Uterus (tissue), 4 donors: Measurements from ENCODE around the gene USP7. TPM values are rescaled to one million over a fixed set of nuclear protein-coding genes. Genes with fewer than 3 reads are reported as not detected.
"Not testable (repeated sequence)": the region's sequence is repeated elsewhere in the genome, so short reads cannot be mapped to it uniquely, and the experiment has no call there.

Experiments used
- DNase-seq, 2 donors: peaks; one replicate each; pipeline ENCODE4 v3.0.0-alpha.2; 2019 to 2020
- H3K27ac ChIP-seq, 2 donors: fragments of 200-600 bp; sonication (generic); 1 replicate in 1 of 2; 2 replicates in 1 of 2; pipeline ENCODE4 v1.5.1; 2016 to 2018
- H3K27me3 ChIP-seq, 2 donors: fragments of 200-600 bp; sonication (generic); one replicate each; pipeline ENCODE4 v1.5.1; 2018 to 2019; ENCODE audit warnings: control low read depth in 1 of 2
- H3K36me3 ChIP-seq, 2 donors: fragments of 200-600 bp; sonication (generic); one replicate each; pipeline ENCODE4 v1.5.1; 2019; ENCODE audit warnings: control low read depth in 1 of 2
- H3K4me1 ChIP-seq, 2 donors: fragments of 200-600 bp; sonication (generic); one replicate each; pipeline ENCODE4 v1.5.1; 2018 to 2019; ENCODE audit warnings: control low read depth in 1 of 2
- H3K4me3 ChIP-seq, 2 donors: fragments of 200-600 bp; sonication (generic); 1 replicate in 1 of 2; 2 replicates in 1 of 2; pipeline ENCODE4 v1.5.1; 2018 to 2019; ENCODE audit warnings: mild to moderate bottlenecking in 1 of 2
- H3K9me3 ChIP-seq, 2 donors: fragments of 200-600 bp; sonication (generic); one replicate each; pipeline ENCODE4 v1.5.1; 2019; ENCODE audit warnings: control low read depth in 1 of 2
- POLR2A ChIP-seq, 2 donors: fragments of 450-650 bp; IDR thresholded peaks; one replicate each; pipeline ENCODE4 v1.6.1; 2016; ENCODE audit warnings: antibody characterized with exemption in 2 of 2, mild to moderate bottlenecking in 1 of 2, moderate library complexity in 1 of 2
- intact Hi-C: fragments of 100-400 bp; cut with DNase I; formaldehyde crosslinking; loops from one replicate; pipeline ENCODE4 v1.15.1; 2023; ENCODE audit warnings: low total_unique reads
- total RNA-seq, 4 donors: library from RNA; depleted of rRNA in 3 of 4; stranded (reverse); fragments of >200 nt in 3 of 4; gene quantifications; one replicate each; pipeline versions ENCODE4 v1.1.0 to v1.2.4, GENCODE V29; 2014 to 2023
- TF ChIP-seq, protein P1 (sequence below), 4 experiments: fragments of 200-600 bp in 2 of 4; fragments of 450-650 bp in 2 of 4; sonication (generic) in 2 of 4; IDR thresholded peaks; one replicate each; pipeline ENCODE4 v1.5.1; 2016 to 2019; ENCODE audit warnings: antibody characterized with exemption in 4 of 4, mild to moderate bottlenecking in 2 of 4, moderate library complexity in 1 of 4
- donor health status: DM: yes; HTN: yes; CAD: no.

USP7 gene
- total RNA-seq, 4 donors from 2014 or later, result 20.9 to 223 (median 122) TPM

DNA sequence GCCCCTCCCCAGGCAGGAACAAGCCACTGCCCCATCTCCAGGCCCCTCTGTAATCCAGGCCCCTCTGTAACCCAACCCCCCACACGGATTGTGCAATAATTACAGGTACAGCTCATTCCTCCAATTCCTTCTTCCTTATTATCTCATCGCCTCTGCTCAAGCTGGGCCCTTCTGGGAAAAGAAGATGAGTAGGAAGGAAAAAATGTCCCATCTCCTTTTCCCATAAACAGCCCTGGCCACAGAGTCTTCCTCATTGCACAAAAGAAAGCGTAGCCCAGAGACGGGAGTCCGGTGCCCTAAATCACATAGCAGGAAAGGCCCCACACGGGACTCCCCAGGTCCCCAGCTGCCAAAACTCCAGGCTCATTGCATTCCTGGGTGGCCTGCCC is 85.2 kb downstream of the USP7 start:
- H3K27me3 ChIP-seq, result no peaks in the 10 kb centered on the region
- H3K9me3 ChIP-seq, result no peaks in the 10 kb centered on the region
- H3K27ac ChIP-seq, result no peak overlapping the region
- intact Hi-C loops, result no loop called here
- no peaks in the 10 kb centered on the region for H3K4me1 ChIP-seq
- DNase-seq, result no peak
- H3K36me3 ChIP-seq, result no peaks in the 10 kb centered on the region
- TF ChIP-seq, protein P1, sequence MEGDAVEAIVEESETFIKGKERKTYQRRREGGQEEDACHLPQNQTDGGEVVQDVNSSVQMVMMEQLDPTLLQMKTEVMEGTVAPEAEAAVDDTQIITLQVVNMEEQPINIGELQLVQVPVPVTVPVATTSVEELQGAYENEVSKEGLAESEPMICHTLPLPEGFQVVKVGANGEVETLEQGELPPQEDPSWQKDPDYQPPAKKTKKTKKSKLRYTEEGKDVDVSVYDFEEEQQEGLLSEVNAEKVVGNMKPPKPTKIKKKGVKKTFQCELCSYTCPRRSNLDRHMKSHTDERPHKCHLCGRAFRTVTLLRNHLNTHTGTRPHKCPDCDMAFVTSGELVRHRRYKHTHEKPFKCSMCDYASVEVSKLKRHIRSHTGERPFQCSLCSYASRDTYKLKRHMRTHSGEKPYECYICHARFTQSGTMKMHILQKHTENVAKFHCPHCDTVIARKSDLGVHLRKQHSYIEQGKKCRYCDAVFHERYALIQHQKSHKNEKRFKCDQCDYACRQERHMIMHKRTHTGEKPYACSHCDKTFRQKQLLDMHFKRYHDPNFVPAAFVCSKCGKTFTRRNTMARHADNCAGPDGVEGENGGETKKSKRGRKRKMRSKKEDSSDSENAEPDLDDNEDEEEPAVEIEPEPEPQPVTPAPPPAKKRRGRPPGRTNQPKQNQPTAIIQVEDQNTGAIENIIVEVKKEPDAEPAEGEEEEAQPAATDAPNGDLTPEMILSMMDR (IDR thresholded peaks at IDR 0.05), result no peak
- no peak for TF ChIP-seq POLR2A (IDR thresholded peaks at IDR 0.05)
- H3K4me3 ChIP-seq, result no peak overlapping the region

DNA sequence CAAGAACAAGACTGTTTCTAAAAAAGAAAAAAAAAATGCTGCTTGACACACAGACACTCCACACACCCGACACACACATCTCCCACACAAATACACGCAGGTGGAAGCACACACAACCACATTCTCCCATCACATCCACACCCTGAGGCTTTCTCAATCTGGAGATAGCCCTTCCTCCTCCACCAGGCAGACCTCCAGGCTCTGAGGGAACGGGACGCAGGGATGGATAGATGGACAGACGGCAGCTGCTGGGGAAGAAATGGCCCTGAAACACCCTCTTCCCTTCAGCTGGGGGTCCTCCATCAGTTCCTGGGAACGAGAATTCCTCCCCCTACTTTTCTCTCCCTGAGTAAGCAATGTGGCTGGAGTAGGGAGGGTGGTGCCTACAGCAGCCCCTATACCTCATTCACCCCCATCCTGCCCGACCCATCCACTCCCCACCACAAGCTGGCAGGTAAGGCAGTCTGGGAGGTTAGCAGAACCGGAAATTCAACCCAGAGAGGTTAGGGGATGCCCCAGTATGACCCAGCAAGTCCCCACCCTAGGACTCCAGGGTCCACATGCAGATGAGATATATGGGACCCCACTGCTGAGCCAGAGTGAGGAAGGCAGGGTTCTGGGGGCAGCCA is 85.7 kb downstream of the USP7 start:
- H3K9me3 ChIP-seq, result no peaks in the 10 kb centered on the region
- no peaks in the 10 kb centered on the region for H3K36me3 ChIP-seq
- H3K27ac ChIP-seq, result no peak overlapping the region
- H3K4me3 ChIP-seq, result no peak overlapping the region
- no peak for TF ChIP-seq POLR2A (IDR thresholded peaks at IDR 0.05)
- TF ChIP-seq, protein P1 (IDR thresholded peaks at IDR 0.05), result no peak
- H3K4me1 ChIP-seq, result no peaks in the 10 kb centered on the region
- no peak for DNase-seq
- intact Hi-C loops, result no loop called here
- no peaks in the 10 kb centered on the region for H3K27me3 ChIP-seq

DNA sequence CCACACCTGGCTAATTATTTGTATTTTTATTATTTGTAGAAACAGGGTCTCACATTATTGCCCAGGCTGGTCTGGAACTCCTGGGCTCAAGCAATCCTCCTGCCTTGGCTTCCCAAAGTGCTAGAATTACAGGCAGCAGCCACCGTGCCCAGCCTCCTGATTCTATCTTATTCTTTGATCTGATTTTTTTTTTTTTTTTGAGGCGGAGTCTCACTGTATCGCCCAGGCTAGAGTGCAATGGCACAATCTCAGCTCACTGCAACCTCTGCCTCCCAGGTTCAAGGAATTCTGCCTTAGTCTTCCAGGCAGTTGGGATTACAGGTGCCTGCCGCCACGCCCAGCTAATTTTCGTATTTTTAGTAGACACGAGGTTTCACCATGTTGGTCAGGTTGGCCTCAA is 88.4 kb downstream of the USP7 start:
- H3K4me1 ChIP-seq, intact Hi-C loops, H3K27me3 ChIP-seq, H3K36me3 ChIP-seq, H3K4me3 ChIP-seq, H3K9me3 ChIP-seq, H3K27ac ChIP-seq, DNase-seq: not testable (repeated sequence)

DNA sequence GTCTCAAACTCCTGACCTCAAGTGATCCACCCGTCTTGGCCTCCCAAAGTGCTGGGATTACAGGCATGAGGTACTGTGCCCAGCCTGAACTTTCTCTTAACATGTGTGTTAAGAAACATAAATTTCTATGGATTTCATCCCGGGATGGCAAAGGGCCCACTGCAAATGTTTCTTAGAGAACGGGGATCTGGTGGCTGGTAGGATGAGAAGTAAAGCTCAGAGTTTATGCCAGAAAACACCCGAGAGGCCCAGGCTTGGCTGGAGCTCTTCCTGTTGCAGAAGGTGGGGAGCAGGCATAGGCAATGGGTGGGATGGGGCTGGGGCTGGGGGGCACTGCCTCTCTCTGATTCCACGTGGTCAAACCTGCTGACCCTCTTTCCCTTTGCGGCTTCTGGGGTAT is 89.3 kb downstream of the USP7 start:
- no peaks in the 10 kb centered on the region for H3K4me1 ChIP-seq
- no peaks in the 10 kb centered on the region for H3K9me3 ChIP-seq
- no peak for DNase-seq
- H3K27me3 ChIP-seq, result no peaks in the 10 kb centered on the region
- H3K36me3 ChIP-seq, result no peaks in the 10 kb centered on the region
- H3K27ac ChIP-seq, result no peak overlapping the region
- TF ChIP-seq, protein P1 (IDR thresholded peaks at IDR 0.05), result no peak
- no peak for TF ChIP-seq POLR2A (IDR thresholded peaks at IDR 0.05)
- H3K4me3 ChIP-seq, result no peak overlapping the region
- intact Hi-C loops, result no loop called here

DNA sequence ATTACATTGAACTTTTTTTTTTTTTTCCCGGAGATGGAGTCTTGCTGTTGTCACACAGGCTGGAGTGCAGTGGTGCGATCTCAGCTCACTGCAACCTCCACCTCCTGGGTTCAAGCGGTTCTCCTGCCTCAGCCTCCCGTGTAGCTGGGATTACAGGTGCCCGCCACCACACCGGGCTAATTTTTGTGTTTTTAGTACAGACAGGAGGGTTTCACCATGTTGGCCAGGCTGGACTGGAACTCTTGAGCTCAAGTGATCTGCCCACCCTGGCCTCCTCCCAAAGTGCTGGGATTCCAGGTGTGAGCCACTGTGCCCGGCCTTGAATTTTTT is 89.9 kb downstream of the USP7 start:
- H3K27me3 ChIP-seq, DNase-seq, H3K9me3 ChIP-seq, intact Hi-C loops, H3K27ac ChIP-seq, H3K4me3 ChIP-seq, H3K4me1 ChIP-seq, H3K36me3 ChIP-seq: not testable (repeated sequence)

DNA sequence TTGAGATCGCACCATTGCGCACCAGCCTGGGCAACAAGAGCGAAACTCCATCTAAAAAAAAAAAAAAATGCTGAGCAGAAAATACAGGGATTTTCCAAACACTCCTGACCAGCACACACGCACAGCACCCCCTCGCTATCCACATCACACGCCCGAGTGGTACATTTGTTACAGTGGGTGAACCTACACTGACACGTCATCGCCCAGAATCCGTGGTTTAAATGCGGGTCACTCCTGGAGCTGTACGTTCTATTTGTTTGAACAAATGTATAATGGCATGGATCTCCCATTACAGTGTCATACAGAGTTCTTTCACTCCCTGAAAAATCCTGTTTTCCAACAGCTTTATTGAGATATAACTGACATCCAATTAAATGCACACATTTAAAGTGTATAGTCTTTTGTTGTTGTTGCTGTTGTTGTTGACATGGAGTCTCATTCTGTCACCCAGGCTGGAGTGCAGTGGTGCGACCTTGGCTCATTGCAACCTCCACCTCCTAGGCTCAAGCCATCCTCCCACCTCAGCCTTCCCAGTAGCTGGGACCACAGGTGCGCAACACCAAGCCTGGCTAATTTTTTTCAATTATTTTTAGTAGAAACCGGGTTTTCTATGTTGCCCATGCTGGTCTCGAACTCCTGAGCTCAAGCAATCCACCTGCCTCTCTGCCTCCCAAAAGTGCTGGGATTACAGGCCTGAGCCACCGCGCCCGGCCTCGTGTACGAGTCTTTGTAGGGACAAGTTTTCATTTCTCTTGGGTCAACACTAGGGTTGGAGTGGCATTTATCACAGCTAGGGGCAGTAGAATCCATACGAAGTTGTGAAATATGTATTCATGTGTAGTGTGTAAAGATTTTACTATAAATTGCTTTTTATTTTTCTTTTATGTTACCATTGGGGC is 90.5 kb downstream of the USP7 start:
- Histone ChIP-seq H3K27ac (no peak overlapping the region), H3K36me3 (no peaks in the 10 kb centered on the region), H3K27me3 (no peaks in the 10 kb centered on the region), H3K9me3 (no peaks in the 10 kb centered on the region), H3K4me1 (no peaks in the 10 kb centered on the region), H3K4me3 (no peak overlapping the region)
- TF ChIP-seq POLR2A (IDR thresholded peaks at IDR 0.05), result no peak
- TF ChIP-seq, protein P1 (IDR thresholded peaks at IDR 0.05), result no peak
- intact Hi-C loops, result no loop called here
- no peak for DNase-seq
